Left renal pelvis (tissue), 4 donors: Measurements from ENCODE around the gene TAF8. TPM values are rescaled to one million over a fixed set of nuclear protein-coding genes. Genes with fewer than 3 reads are reported as not detected.
"Not testable (repeated sequence)": the region's sequence is repeated elsewhere in the genome, so short reads cannot be mapped to it uniquely, and the experiment has no call there.

Experiments used
- DNase-seq, 4 donors: peaks; one replicate each; pipeline ENCODE4 v3.0.0-alpha.2; 2013; ENCODE audit warnings: low read depth in 4 of 4, low spot score in 3 of 4
- polyA plus RNA-seq, 4 donors: library from polyadenylated mRNA; unstranded; fragments of 120-200 nt; gene quantifications; one replicate each; pipeline ENCODE4 v1.2.1, GENCODE V29; 2013; ENCODE audit not compliant: insufficient read length in 4 of 4

TAF8 gene
- polyA plus RNA-seq, 4 donors = 17.7 to 26.3 (median 22.2) TPM

- DNase-seq = no peak
Observed at GRCh38 chr6:42028234-42029061, 21.9 kb upstream of the TAF8 start.

GRCh38 chr6:42029062-42029685 lies 21.1 kb upstream of the TAF8 start:
- no peak for DNase-seq

- no peak for DNase-seq
Observed at GRCh38 chr6:42029881-42030280, 20.4 kb upstream of the TAF8 start.

- DNase-seq = no peak
Observed at GRCh38 chr6:42030585-42031506, 19.5 kb upstream of the TAF8 start.

GRCh38 chr6:42032366-42032765 lies 18.0 kb upstream of the TAF8 start:
- no peak for DNase-seq

- DNase-seq = not testable (repeated sequence)
Observed at GRCh38 chr6:42037669-42038068, 12.7 kb upstream of the TAF8 start.

- no peak for DNase-seq
Observed at GRCh38 chr6:42038163-42038562, 12.2 kb upstream of the TAF8 start.

- no peak for DNase-seq
Observed at GRCh38 chr6:42038811-42039408, 11.4 kb upstream of the TAF8 start.

GRCh38 chr6:42040856-42041480 lies 9.4 kb upstream of the TAF8 start:
- DNase-seq = no peak

- DNase-seq = no peak
Observed at GRCh38 chr6:42041481-42042053, 8.8 kb upstream of the TAF8 start.

GRCh38 chr6:42042108-42042507 lies 8.2 kb upstream of the TAF8 start:
- DNase-seq = no peak

- DNase-seq = peak in 3 of 4 donors; percentile 78 to 79 (median 78)
Observed at GRCh38 chr6:42043787-42044475, 6.4 kb upstream of the TAF8 start.

- DNase-seq = no peak
Observed at GRCh38 chr6:42045538-42046460, 4.5 kb upstream of the TAF8 start.

GRCh38 chr6:42046464-42047212 lies 3.7 kb upstream of the TAF8 start:
- no peak for DNase-seq

- no peak for DNase-seq
Observed at GRCh38 chr6:42047213-42047590, 3.1 kb upstream of the TAF8 start.

- no peak for DNase-seq
Observed at GRCh38 chr6:42047790-42048405, 2.4 kb upstream of the TAF8 start.
